Left ventricle myocardium superior (tissue), 1 donor: ENCODE results near the gene HDAC9. TPM values are rescaled to one million over a fixed set of nuclear protein-coding genes. Genes with fewer than 3 reads are reported as not detected.

Experiments used
- ATAC-seq: fragments of 200-7000 bp; cut with Tn5 transposase; one replicate; pipeline ENCODE4 v1.9.1; 2020; ENCODE audit warnings: mild to moderate bottlenecking, moderate library complexity
- DNase-seq: peaks from one replicate; pipeline ENCODE4 v3.0.0-alpha.2; 2020
- intact Hi-C: fragments of 100-400 bp; cut with micrococcal nuclease; formaldehyde crosslinking; loops from one replicate; pipeline ENCODE4 v1.11.0; 2022
- total RNA-seq: library from RNA; stranded (reverse); fragmentation: NEBNext Ultra II Directional; extraction: Animal tissue kit (Norgen Biotek cat#: 25700); gene quantifications from one replicate; pipeline ENCODE4 v1.2.1, GENCODE V29; 2021
- donor health status: DM: no; HTN: yes; CAD: no; lungs with severe emphysema.

HDAC9 gene
- total RNA-seq, 1 donor from 2014 or later, result 30.7 TPM

GRCh38 chr7:18489624-18490023 lies 5.9 kb upstream of the HDAC9 start:
- ATAC-seq (no peak), DNase-seq (no peak)
- intact Hi-C loops, result loop anchor here (10.0 kb wide), 1 partner anchor 135 kb away; no protein-coding TSS in a partner anchor

- intact Hi-C loops, result loop anchor here (10.0 kb wide), 1 partner anchor 137 kb away; no protein-coding TSS in a partner anchor
Observed at GRCh38 chr7:18491871-18492270, 3.7 kb upstream of the HDAC9 start.

GRCh38 chr7:18494406-18494805 lies 1.1 kb upstream of the HDAC9 start:
- intact Hi-C loops, result loop anchor here (10.0 kb wide), 1 partner anchor 140 kb away; no protein-coding TSS in a partner anchor
- no peak for ATAC-seq
- DNase-seq, result no peak

More at GRCh38 chr7:18491871-18492270, 3.7 kb upstream of the HDAC9 start:
- ATAC-seq (no peak), DNase-seq (no peak)

- intact Hi-C loops, result loop anchor here (10.0 kb wide), 1 partner anchor 140 kb away; no protein-coding TSS in a partner anchor
- DNase-seq, result no peak
- peak; percentile 68 for ATAC-seq
Observed at GRCh38 chr7:18494821-18495408, 634 bp upstream of the HDAC9 start.

- intact Hi-C loops, result loop anchor here (10.0 kb wide), 1 partner anchor 142 kb away; no protein-coding TSS in a partner anchor
- DNase-seq, result no peak
- no peak for ATAC-seq
Observed at GRCh38 chr7:18496341-18496700, 772 bp downstream of the HDAC9 start.

GRCh38 chr7:18497082-18497481 lies 1.5 kb downstream of the HDAC9 start:
- DNase-seq (no peak), ATAC-seq (no peak)
- intact Hi-C loops, result loop anchor here (10.0 kb wide), 1 partner anchor 142 kb away; no protein-coding TSS in a partner anchor

- intact Hi-C loops, result loop anchor here (10.0 kb wide), 1 partner anchor 143 kb away; no protein-coding TSS in a partner anchor
- no peak for DNase-seq
- ATAC-seq, result no peak
Observed at GRCh38 chr7:18497800-18498199, 2.3 kb downstream of the HDAC9 start.

- intact Hi-C loops, result loop anchor here (10.0 kb wide), 1 partner anchor 144 kb away; no protein-coding TSS in a partner anchor
- no peak for ATAC-seq
- no peak for DNase-seq
Observed at GRCh38 chr7:18498341-18498740, 2.8 kb downstream of the HDAC9 start.

GRCh38 chr7:18499407-18500177 lies 4.0 kb downstream of the HDAC9 start:
- intact Hi-C loops, result loop anchor here (10.0 kb wide), 1 partner anchor 145 kb away; no protein-coding TSS in a partner anchor
- peak; percentile 42 for ATAC-seq
- DNase-seq, result peak; percentile 30

- DNase-seq (no peak), ATAC-seq (no peak)
- intact Hi-C loops, result no loop called here
Observed at GRCh38 chr7:18503126-18503866, 7.7 kb downstream of the HDAC9 start.

GRCh38 chr7:18504965-18505364 lies 9.4 kb downstream of the HDAC9 start:
- DNase-seq (no peak), ATAC-seq (peak; percentile 21)
- intact Hi-C loops, result no loop called here

- intact Hi-C loops, result no loop called here
- ATAC-seq, result peak; percentile 73
- no peak for DNase-seq
Observed at GRCh38 chr7:18505870-18506460, 10.4 kb downstream of the HDAC9 start.

GRCh38 chr7:18508443-18509427 lies 13.2 kb downstream of the HDAC9 start:
- peak; percentile 85 for ATAC-seq
- no peak for DNase-seq
- intact Hi-C loops, result no loop called here

GRCh38 chr7:18509481-18509880 lies 13.9 kb downstream of the HDAC9 start:
- ATAC-seq, result peak; percentile 13
- intact Hi-C loops, result no loop called here
- DNase-seq, result no peak

- intact Hi-C loops, result no loop called here
- DNase-seq (no peak), ATAC-seq (no peak)
Observed at GRCh38 chr7:18511351-18512140, 16.0 kb downstream of the HDAC9 start.

- DNase-seq (no peak), ATAC-seq (no peak)
- intact Hi-C loops, result no loop called here
Observed at GRCh38 chr7:18513343-18513742, 17.8 kb downstream of the HDAC9 start.

GRCh38 chr7:18515067-18515466 lies 19.5 kb downstream of the HDAC9 start:
- intact Hi-C loops, result no loop called here

More at GRCh38 chr7:18515067-18515466, 19.5 kb downstream of the HDAC9 start:
- ATAC-seq (no peak), DNase-seq (no peak)
